Measurements from ENCODE around the gene DENND1B.
"Not testable (repeated sequence)": the region's sequence is repeated elsewhere in the genome, so short reads cannot be mapped to it uniquely, and the experiment has no call there.

Gene DENND1B

DNA sequence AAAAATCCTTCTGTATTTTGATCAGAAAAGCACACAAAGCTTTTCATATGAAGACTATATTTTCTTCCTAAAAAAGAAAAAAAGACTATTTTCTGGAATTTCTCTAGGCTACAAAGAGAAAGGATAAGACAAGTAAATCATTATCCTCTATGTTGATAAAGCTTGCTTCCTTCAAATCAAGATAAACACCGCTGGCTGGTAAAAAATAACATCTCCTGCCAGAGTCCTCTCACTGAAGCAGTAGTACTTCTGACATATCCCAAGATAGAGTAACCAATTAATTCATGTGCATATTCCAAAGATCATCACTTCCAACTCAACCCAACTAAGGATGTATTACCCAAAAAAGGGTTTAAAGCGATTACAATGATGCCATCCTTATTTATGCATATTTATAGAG, 34.3 kb downstream of the DENND1B start:
- no peak for DNase-seq

- DNase-seq: no peak
Observed at GRCh38 chr1:197738927-197739326, 36.4 kb downstream of the DENND1B start.

DNA sequence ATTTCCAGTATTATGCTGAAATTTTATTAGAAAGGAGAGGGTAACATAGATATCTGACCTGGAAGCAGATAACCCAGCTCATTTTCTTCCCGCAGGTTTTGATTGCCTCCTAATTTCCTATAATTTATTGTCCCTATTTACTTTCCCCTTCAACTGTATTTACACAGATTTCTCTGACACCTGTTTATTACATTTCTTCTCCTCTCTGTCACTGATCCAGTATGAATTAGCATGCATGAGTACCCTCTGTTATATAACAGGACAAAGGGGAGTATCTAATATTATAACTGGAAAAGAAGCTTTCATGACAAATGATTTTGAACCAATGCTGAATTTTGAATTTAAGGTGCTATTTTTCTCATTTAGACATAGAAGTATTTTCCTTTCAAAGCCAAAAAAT, 37.4 kb downstream of the DENND1B start:
- DNase-seq: peak; percentile 79

- no peak for DNase-seq
Observed at GRCh38 chr1:197736685-197737084, 38.6 kb downstream of the DENND1B start.

- DNase-seq: no peak
Observed at GRCh38 chr1:197735461-197735860, 39.8 kb downstream of the DENND1B start.

- no peak for DNase-seq
Observed at GRCh38 chr1:197733324-197733723, 42.0 kb downstream of the DENND1B start.

GRCh38 chr1:197732187-197732586, 43.1 kb downstream of the DENND1B start:
- DNase-seq: no peak

DNA sequence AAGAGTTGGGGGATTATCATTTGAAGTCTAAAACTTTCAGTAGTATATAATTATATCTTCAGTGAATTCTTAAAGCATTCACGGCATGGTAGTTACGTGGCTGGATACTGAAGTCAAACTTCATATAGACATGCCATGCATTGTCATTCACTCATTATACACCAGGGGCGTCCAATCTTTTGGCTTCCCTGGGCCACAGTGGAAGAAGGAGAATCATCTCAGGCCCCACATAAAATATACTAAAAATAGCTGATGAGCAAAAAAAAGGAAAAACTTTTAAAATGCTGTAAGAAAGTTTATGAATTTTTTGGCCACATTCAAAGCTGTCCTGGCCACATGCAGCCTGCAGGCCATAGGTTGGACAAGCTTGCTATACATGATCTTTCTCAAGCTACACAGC, 43.8 kb downstream of the DENND1B start:
- DNase-seq: no peak

DNA sequence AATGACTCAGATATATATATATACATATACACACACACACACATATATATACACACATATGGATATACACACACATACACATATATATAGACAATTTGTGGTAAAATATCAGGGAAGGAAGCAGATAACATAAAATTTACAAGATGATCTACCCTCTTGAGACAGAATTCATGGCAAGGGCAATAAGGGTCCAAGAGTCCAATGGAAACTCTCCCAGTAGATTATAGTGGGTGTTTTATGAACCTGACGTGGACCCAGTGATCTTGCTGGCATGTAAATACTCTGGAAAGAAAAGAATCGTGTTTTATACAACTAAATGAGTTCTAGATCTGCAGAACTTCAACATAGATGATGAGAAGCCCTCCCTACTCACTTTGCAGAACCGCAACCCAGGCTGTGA, 49.3 kb downstream of the DENND1B start:
- no peak for DNase-seq

DNA sequence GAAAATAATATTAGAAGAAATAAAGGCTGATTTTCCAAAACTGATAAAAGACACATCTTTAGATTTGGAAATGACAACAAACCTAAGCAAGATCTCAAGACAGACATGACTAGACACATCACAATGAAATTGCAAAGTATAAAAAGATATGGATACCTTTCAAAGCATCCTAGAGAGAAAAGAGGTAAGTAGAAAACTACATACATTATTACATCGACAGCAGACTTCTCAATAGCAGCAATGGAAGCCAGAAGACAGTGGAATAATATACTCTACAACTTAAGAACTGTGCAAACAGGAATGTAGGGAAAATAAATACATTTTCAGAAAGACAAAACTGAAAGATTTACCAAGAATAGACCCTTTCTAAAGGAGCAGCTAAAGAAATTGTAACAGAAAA, 50.2 kb downstream of the DENND1B start:
- DNase-seq: peak; percentile 58

- DNase-seq: no peak
Observed at GRCh38 chr1:197715806-197716205, 59.5 kb downstream of the DENND1B start.

- no peak for DNase-seq
Observed at GRCh38 chr1:197706601-197707000, 68.7 kb downstream of the DENND1B start.

DNA sequence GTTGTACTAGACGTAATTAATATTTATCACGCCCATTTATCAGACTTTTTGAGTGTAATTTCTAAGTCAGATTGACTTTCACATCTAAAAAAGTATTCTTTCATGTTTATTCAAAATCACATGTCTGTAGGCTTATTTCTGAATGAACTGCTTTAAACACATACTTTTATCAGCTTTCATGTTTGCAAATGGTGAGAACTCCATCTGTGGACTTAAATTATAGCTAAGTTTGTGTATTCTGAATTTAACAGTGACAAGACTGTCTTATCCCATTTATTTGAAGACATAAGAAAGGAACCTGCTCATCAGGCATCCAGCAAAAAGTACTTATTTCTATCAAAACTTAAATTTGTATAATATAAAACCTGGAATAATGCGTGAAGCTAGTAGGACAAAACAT, 69.3 kb downstream of the DENND1B start:
- no peak for DNase-seq

DNA sequence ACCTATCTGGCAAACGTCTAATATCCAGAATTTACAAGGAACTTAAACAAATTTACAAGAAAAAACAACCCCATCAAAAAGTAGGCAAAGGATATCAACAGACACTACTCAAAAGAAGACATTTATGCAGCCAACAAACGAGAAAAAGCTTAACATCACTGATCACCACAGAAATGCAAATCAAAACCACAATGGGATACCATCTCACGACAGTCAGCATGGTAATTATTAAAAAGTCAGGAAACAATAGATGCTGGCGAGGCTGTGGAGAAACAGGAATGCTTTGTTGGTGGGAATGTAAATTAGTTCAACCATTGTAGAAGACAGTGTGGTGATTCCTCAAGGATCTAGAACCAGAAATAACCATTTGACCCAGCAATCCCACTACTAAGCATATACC, 74.6 kb downstream of the DENND1B start:
- DNase-seq: not testable (repeated sequence)

GRCh38 chr1:197696372-197696771, 78.9 kb downstream of the DENND1B start:
- DNase-seq: no peak

- peak; percentile 29 for DNase-seq
Observed at GRCh38 chr1:197695961-197696360, 79.3 kb downstream of the DENND1B start.

GRCh38 chr1:197692965-197693364, 82.3 kb downstream of the DENND1B start:
- peak; percentile 42 for DNase-seq

- no peak for DNase-seq
Observed at GRCh38 chr1:197691816-197692215, 83.5 kb downstream of the DENND1B start.

DNA sequence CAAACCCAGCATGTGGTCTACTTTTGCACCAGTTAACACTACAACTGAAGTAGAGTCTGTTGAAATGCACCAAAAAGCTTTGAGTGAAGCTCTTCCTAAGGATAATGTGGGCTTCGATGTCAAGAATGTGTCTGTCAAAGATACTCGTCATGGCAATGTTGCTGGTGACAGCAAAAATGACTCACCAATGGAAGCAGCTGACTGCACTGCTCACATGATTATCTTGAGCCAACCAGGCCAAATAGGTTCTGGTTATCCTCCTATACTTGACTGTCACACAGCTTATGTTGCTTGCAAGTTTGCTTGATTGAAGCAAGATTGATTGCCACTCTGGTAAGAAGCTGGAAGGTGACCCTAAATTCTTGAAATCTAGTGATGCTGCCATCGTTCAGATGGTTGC, 85.2 kb downstream of the DENND1B start:
- no peak for DNase-seq

DNA sequence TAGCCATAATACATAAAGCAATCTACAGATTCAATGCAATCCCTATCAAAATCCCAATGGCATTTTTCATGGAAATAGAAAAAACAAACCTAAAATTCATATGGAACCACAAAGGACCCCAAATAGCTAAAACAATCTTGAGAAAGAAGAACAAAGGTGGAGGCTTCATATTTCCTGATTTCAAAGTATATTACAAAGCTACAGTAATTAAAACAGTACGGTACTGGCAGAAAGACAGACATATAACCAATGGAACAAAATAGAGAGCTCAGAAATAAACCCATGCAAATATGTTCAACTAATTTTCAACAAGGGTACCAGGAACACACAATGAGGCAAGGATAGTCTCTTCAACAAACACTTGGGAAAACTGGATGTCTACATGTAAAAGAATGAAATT, 87.0 kb downstream of the DENND1B start:
- DNase-seq: no peak

GRCh38 chr1:197686702-197687355, 88.5 kb downstream of the DENND1B start:
- peak; percentile 22 for DNase-seq

GRCh38 chr1:197686231-197686630, 89.0 kb downstream of the DENND1B start:
- no peak for DNase-seq

- peak; percentile 32 for DNase-seq
Observed at GRCh38 chr1:197685785-197686184, 89.5 kb downstream of the DENND1B start.

DNA sequence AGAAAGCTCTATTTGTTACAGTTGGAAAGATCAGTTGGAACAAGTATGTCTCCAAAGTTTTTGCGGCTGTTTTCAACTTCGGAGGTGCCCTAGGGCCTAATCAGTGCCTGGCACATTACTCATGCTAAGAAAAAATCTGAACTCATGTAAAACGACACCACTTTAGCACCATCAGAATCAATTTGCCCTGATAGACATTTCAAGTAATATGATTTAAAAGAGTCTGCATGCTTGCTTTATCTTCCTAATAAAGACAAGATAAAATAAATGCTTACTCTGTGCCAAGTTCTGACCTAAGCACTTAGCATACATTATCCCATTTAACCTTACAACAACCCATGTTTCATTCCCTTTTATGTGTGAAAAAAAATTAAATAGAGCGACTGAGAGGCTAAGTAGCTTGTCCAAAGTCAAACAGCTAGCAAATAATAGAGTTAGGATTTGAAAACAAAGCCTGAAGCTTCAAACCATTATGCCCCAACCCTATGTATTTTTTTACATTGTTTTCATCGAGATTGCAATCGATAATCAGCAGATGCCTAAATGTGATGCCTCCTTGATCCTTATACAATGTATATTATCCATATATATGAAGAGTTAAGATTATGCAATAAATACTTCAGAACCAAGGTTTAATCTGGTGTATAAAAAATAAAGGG, 91.3 kb downstream of the DENND1B start:
- peak; percentile 76 for DNase-seq

DNA sequence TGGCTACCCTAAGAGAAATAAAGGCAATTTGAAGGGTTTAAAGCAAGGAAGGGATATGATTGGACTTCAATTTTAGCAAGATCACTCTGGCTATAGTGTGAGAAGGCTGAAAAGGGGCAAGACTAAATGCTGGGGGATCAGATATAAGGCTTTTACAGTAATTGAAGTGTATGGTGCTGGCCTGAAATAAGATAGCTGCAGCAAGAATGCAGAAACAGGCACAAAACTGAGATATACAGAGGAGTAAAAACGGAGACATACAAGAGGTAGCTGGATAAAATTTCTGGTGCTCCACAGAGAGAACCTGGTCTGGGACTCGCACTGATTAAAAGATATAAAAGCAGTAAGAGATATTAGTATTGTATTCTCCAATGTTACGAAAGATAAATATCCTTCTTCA, 92.0 kb downstream of the DENND1B start:
- DNase-seq: peak; percentile 42

All from NCI-H69 (cell line).